Testis (tissue), 3 donors: ENCODE results near the gene MRPS27. TPM values are rescaled to one million over a fixed set of nuclear protein-coding genes. Genes with fewer than 3 reads are reported as not detected.

Experiments
- DNase-seq: peaks from one replicate; pipeline ENCODE4 v3.0.0-alpha.2; 2019
- H3K27ac ChIP-seq, 2 donors: fragments of 200-600 bp; sonication (generic); one replicate each; pipeline ENCODE4 v1.5.1; 2019
- H3K27me3 ChIP-seq: fragments of 200-600 bp; sonication (generic); one replicate; pipeline ENCODE4 v1.5.1; 2019
- H3K36me3 ChIP-seq: fragments of 200-600 bp; sonication (generic); one replicate; pipeline ENCODE4 v1.5.1; 2017; ENCODE audit warnings: low read depth; ENCODE audit errors: missing control alignments
- H3K4me1 ChIP-seq: fragments of 200-600 bp; sonication (generic); one replicate; pipeline ENCODE4 v1.5.1; 2019
- H3K4me3 ChIP-seq, 2 donors: fragments of 200-600 bp; sonication (generic); one replicate each; pipeline ENCODE4 v1.5.1; 2017 to 2019
- H3K9me3 ChIP-seq: fragments of 200-600 bp; sonication (generic); one replicate; pipeline ENCODE4 v1.5.1; 2017
- POLR2A ChIP-seq: fragments of 450-650 bp; IDR thresholded peaks from one replicate; pipeline ENCODE4 v1.6.1; 2017; ENCODE audit warnings: antibody characterized with exemption, mild to moderate bottlenecking, moderate library complexity
- WGBS, 2 donors: methylation state at CpG; one replicate each; pipeline ENCODE4 v1.1.5; 2018; 5-methylcytosine and 5-hydroxymethylcytosine counted together
- intact Hi-C: fragments of 100-400 bp; cut with DNase I; formaldehyde crosslinking; loops from one replicate; pipeline ENCODE4 v1.15.1; 2023; ENCODE audit warnings: low total_unique reads
- polyA plus RNA-seq: library from polyadenylated mRNA; stranded (reverse); fragments of 350-450 nt; fragmentation: Illumina TruSeq; extraction: RNeasy Lipid Tissue Mini Kit (QIAGEN cat#74804); gene quantifications from one replicate; pipeline ENCODE4 v1.2.3, GENCODE V29; 2014; ENCODE audit warnings: low read depth, low replicate concordance; ENCODE audit not compliant: insufficient read depth
- total RNA-seq, 2 donors: library from RNA; depleted of rRNA; stranded (reverse); fragments of >200 nt; gene quantifications; one replicate each; pipeline ENCODE4 v1.2.3, GENCODE V29; 2016
- TF ChIP-seq, protein P1 (sequence below), 3 experiments: fragments of 450-650 bp in 2 of 3; fragments of 200-600 bp in 1 of 3; sonication (generic) in 1 of 3; IDR thresholded peaks; one replicate each; pipeline ENCODE4 v1.5.1; 2016 to 2019; ENCODE audit warnings: antibody characterized with exemption in 3 of 3, mild to moderate bottlenecking in 2 of 3, moderate library complexity in 1 of 3

MRPS27 gene
- total and polyA plus RNA-seq, 3 donors from 2014 or later: 35.7 to 42.6 (median 41.6) TPM

DNA sequence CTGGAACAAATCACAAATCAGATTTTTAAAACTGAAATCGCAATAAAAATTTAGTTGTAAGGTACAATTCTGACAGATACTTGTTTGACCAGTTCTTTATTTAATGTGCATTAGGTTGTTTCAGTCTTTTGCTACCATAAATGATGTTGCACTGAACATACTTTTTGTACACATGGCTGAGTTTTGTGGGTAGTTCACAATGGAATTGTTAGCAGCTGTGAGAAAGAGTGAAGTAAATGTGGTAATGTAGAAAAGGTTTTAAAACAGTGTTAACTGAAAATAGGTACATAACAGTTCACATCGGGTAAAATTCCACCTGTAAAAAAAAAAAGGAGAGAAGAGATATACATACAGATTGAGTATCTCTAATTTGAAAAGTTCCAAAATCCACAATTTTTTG, 25.6 kb downstream of the MRPS27 start:
- Histone ChIP-seq H3K27ac (no peak overlapping the region), H3K27me3 (no peaks in the 10 kb centered on the region), H3K9me3 (no peaks in the 10 kb centered on the region), H3K4me3 (no peak overlapping the region), H3K36me3 (no peaks in the 10 kb centered on the region), H3K4me1 (no peaks in the 10 kb centered on the region)
- WGBS, 2 donors: 90 to 93% methylated on average over 2 of the region's 2 CpGs
- TF ChIP-seq, protein P1, sequence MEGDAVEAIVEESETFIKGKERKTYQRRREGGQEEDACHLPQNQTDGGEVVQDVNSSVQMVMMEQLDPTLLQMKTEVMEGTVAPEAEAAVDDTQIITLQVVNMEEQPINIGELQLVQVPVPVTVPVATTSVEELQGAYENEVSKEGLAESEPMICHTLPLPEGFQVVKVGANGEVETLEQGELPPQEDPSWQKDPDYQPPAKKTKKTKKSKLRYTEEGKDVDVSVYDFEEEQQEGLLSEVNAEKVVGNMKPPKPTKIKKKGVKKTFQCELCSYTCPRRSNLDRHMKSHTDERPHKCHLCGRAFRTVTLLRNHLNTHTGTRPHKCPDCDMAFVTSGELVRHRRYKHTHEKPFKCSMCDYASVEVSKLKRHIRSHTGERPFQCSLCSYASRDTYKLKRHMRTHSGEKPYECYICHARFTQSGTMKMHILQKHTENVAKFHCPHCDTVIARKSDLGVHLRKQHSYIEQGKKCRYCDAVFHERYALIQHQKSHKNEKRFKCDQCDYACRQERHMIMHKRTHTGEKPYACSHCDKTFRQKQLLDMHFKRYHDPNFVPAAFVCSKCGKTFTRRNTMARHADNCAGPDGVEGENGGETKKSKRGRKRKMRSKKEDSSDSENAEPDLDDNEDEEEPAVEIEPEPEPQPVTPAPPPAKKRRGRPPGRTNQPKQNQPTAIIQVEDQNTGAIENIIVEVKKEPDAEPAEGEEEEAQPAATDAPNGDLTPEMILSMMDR (IDR thresholded peaks at IDR 0.05): no peak
- no peak for TF ChIP-seq POLR2A
- no peak for DNase-seq
- intact Hi-C loops: no loop called here

DNA sequence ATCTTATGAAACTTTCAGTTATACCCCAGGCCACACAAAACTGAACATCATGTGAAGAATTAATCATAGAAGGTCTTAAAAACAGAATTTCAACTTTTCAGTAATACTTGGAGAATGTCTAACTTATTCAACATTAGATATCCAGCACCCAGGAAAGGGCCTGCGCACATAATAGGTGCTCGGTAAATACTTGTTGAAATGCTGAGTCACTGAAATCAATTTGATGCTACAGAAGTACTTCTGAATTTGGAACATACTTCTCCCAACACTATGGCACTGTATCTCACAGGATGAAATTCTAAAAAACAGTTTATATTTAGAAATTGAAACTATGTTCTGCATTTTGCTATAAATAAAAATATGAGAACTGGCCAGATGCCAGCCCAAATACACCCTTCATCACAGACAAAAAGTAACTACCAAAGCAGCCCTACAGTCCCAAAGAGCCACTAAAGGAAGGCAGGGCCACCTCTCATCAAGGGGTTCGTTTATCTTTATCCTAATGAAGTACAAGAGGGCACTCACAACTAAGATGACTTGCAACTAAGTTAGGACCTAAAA, 26.5 kb downstream of the MRPS27 start:
- DNase-seq: no peak
- WGBS, 2 donors: 87 to 89% methylated on average over 3 of the region's 3 CpGs

DNA sequence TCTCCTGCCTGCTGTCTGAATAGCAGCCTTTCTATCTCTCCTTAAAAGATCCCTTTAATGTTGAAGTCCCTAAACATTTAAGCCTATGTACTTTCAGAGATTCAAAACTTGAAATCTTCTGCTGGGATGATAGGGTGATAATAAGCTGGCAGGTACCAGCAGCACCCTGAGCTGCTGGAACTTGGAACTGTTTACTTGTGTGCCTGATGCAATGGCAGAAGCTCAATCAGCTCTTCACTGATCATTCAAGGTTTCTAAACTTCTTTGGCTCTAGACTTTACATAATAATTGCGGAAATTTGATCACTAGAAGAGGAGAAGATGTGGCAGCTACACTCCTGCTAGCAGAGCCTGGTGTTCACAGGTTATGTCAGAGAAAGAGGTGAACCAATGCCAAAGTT, 27.6 kb downstream of the MRPS27 start:
- H3K4me1 ChIP-seq: no peaks in the 10 kb centered on the region
- TF ChIP-seq, protein P1 (IDR thresholded peaks at IDR 0.05): no peak
- TF ChIP-seq POLR2A: no peak
- no peak overlapping the region for H3K4me3 ChIP-seq
- DNase-seq: no peak
- H3K9me3 ChIP-seq: no peaks in the 10 kb centered on the region
- H3K27ac ChIP-seq: no peak overlapping the region
- intact Hi-C loops: no loop called here
- WGBS, 2 donors: 100% methylated on average over 1 of the region's 1 CpG
- no peaks in the 10 kb centered on the region for H3K27me3 ChIP-seq
- H3K36me3 ChIP-seq: no peaks in the 10 kb centered on the region

More for the DNA sequence above, 26.5 kb downstream of the MRPS27 start:
- intact Hi-C loops: no loop called here
- Histone ChIP-seq H3K9me3 (no peaks in the 10 kb centered on the region), H3K4me3 (no peak overlapping the region), H3K4me1 (no peaks in the 10 kb centered on the region), H3K27me3 (no peaks in the 10 kb centered on the region), H3K27ac (no peak overlapping the region), H3K36me3 (no peaks in the 10 kb centered on the region)
- TF ChIP-seq, protein P1 (IDR thresholded peaks at IDR 0.05): no peak
- no peak for TF ChIP-seq POLR2A

DNA sequence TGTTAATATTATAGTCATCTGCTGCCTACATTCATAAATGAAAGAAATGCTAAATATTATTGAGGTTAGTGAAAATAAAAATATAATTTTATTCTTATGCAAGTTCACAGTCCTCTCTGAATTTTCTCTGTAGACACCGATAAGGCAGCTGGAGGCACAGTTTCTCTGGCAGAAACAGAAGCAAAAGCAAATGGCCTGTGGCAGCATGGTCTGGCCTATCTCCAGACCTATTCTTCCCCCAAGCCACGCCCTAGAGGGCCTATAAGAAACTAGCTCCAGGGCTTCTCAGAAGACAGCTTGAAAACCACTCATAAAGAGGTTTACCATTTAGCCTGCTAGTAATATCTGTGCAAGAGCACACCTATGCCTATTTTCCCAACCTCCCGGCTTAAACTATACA, 28.4 kb downstream of the MRPS27 start:
- WGBS, 2 donors: 92 to 95% methylated on average over 3 of the region's 3 CpGs
- DNase-seq: no peak
- Histone ChIP-seq H3K36me3 (no peaks in the 10 kb centered on the region), H3K9me3 (no peaks in the 10 kb centered on the region), H3K4me3 (no peak overlapping the region), H3K27ac (no peak overlapping the region), H3K4me1 (no peaks in the 10 kb centered on the region), H3K27me3 (no peaks in the 10 kb centered on the region)
- intact Hi-C loops: no loop called here
- TF ChIP-seq POLR2A: no peak
- TF ChIP-seq, protein P1 (IDR thresholded peaks at IDR 0.05): no peak
